Upper lobe of left lung (tissue), 6 donors: ENCODE data around the gene MOAP1. TPM values are rescaled to one million over a fixed set of nuclear protein-coding genes. Genes with fewer than 3 reads are reported as not detected.

Experiments
- ATAC-seq, 2 donors: fragments of 200-7000 bp; cut with Tn5 transposase; one replicate each; pipeline ENCODE4 v1.9.1; 2022; ENCODE audit warnings: mild to moderate bottlenecking in 2 of 2, moderate library complexity in 2 of 2; ENCODE audit not compliant: low FRiP score in 2 of 2
- DNase-seq, 2 donors: peaks; one replicate each; pipeline ENCODE4 v3.0.0-alpha.2; 2019 to 2020
- H3K27ac ChIP-seq, 4 donors: fragments of 200-600 bp; sonication (generic); one replicate each; pipeline ENCODE4 v1.5.1; 2016 to 2019
- H3K27me3 ChIP-seq, 4 donors: fragments of 200-600 bp; sonication (generic); one replicate each; pipeline ENCODE4 v1.5.1; 2017 to 2019
- H3K36me3 ChIP-seq, 4 donors: fragments of 200-600 bp; sonication (generic); one replicate each; pipeline ENCODE4 v1.5.1; 2016 to 2019
- H3K4me1 ChIP-seq, 4 donors: fragments of 200-600 bp; sonication (generic); one replicate each; pipeline ENCODE4 v1.5.1; 2018 to 2019
- H3K4me3 ChIP-seq, 4 donors: fragments of 200-600 bp; sonication (generic); one replicate each; pipeline ENCODE4 v1.5.1; 2017 to 2019; ENCODE audit warnings: mild to moderate bottlenecking in 2 of 4, moderate library complexity in 1 of 4
- H3K9me3 ChIP-seq, 4 donors: fragments of 200-600 bp; sonication (generic); one replicate each; pipeline ENCODE4 v1.5.1; 2018 to 2019
- CTCF ChIP-seq, 6 experiments: fragments of 450-650 bp in 4 of 6; fragments of 200-600 bp in 2 of 6; sonication (generic) in 2 of 6; IDR thresholded peaks; one replicate each; pipeline ENCODE4 v1.5.1; 2016 to 2019; ENCODE audit warnings: antibody characterized with exemption in 6 of 6
- EP300 ChIP-seq, 4 donors: sonication (generic); formaldehyde crosslinking; IDR thresholded peaks; one replicate each; pipeline ENCODE4 v1.5.1; 2017; ENCODE audit warnings: antibody characterized with exemption in 4 of 4, control low read depth in 2 of 4
- POLR2A ChIP-seq, 4 donors: fragments of 450-650 bp; IDR thresholded peaks; one replicate each; pipeline ENCODE4 v1.5.1; 2016 to 2017; ENCODE audit warnings: antibody characterized with exemption in 4 of 4, mild to moderate bottlenecking in 2 of 4
- POLR2AphosphoS5 ChIP-seq, 2 donors: sonication (generic); formaldehyde crosslinking; IDR thresholded peaks; one replicate each; pipeline ENCODE4 v1.5.1; 2017; ENCODE audit warnings: antibody characterized with exemption in 2 of 2
- WGBS, 2 donors: methylation state at CpG; one replicate each; pipeline ENCODE4 v1.1.5; 2017 to 2018; 5-methylcytosine and 5-hydroxymethylcytosine counted together
- total RNA-seq, 6 donors: library from RNA; depleted of rRNA in 4 of 6; stranded (reverse); fragments of >200 nt in 4 of 6; gene quantifications; one replicate each; pipeline versions ENCODE4 v1.1.0 to v1.2.1, GENCODE V29; 2016 to 2021
- donor health status: DM: no; HTN: no; CAD: no; lungs with moderate emphysema.
- donor health status: DM: no; HTN: yes; CAD: no; lungs with severe emphysema.

Gene MOAP1
- total RNA-seq, 6 donors from 2014 or later = 14.7 to 43.8 (median 36.4) TPM

GRCh38 chr14:93133464-93133863, 51.2 kb downstream of the MOAP1 start:
- Histone ChIP-seq H3K4me3 (no peak overlapping the region), H3K9me3 (no peaks in the 10 kb centered on the region), H3K27ac (peak overlapping the region in 2 of 4 donors; percentile 21 to 56), H3K27me3 (no peaks in the 10 kb centered on the region), H3K36me3 (no peaks in the 10 kb centered on the region), H3K4me1 (peaks cover 7 to 27% (median 16%) of the 10 kb centered on the region in 4 donors)
- TF ChIP-seq EP300 (IDR thresholded peaks at IDR 0.05) (no peak), POLR2A (IDR thresholded peaks at IDR 0.05) (no peak), CTCF (IDR thresholded peaks at IDR 0.05) (no peak), POLR2AphosphoS5 (IDR thresholded peaks at IDR 0.05) (peak; percentile 37)
- DNase-seq (peak in 1 of 2 donors; percentile 56), ATAC-seq (peak in 1 of 2 donors; percentile 68)
- WGBS, 2 donors = 38 to 48% methylated on average over 8 of the region's 8 CpGs

- Histone ChIP-seq H3K36me3 (no peaks in the 10 kb centered on the region), H3K27ac (peak overlapping the region in 2 of 4 donors; percentile 15 to 56), H3K4me3 (no peak overlapping the region), H3K9me3 (no peaks in the 10 kb centered on the region), H3K4me1 (peaks cover 7 to 26% (median 12%) of the 10 kb centered on the region in 4 donors), H3K27me3 (no peaks in the 10 kb centered on the region)
- DNase-seq (peak in 1 of 2 donors; percentile 39), ATAC-seq (peak; percentile 60 to 75)
- no peak for TF ChIP-seq EP300 (IDR thresholded peaks at IDR 0.05)
- peak in 2 of 6 experiments; percentile 35 to 39 for TF ChIP-seq CTCF (IDR thresholded peaks at IDR 0.05)
- 61 to 70% methylated on average over 8 of the region's 8 CpGs for WGBS, 2 donors
Observed at GRCh38 chr14:93132472-93133065, 52.1 kb downstream of the MOAP1 start.

Other genes with a start within 250 kb of the MOAP1 start
- 100 to 1,000 TPM in 3 of 6 donors, 10 to 100 TPM in 3; 41.9 to 128 (median 86.1) TPM for gene ITPK1, start 69.0 kb downstream of the MOAP1 start, total RNA-seq
- 10 to 100 TPM in 4 of 6 donors, 1 to 10 TPM in 2; 2.6 to 32.1 (median 18.0) TPM for gene LYSET, start 420 bp upstream of the MOAP1 start, total RNA-seq
- gene GON7, start 22.2 kb upstream of the MOAP1 start, total RNA-seq = 10 to 100 TPM in 5 of 6 donors, 1 to 10 TPM in 1; 7.5 to 31.1 (median 14.7) TPM
- 10 to 100 TPM in 5 of 6 donors, 1 to 10 TPM in 1; 9.3 to 23.3 (median 21.1) TPM for gene UBR7, start 22.4 kb upstream of the MOAP1 start, total RNA-seq
- gene BTBD7, start 148.1 kb upstream of the MOAP1 start, total RNA-seq = 10 to 100 TPM; 15.1 to 46.1 (median 36.9) TPM
- gene COX8C, start 162.3 kb upstream of the MOAP1 start, total RNA-seq = not detected
- 1 to 10 TPM in 1 of 6 donors, under 1 TPM in 5; 0.09 to 1.0 (median 0.14) TPM for gene UNC79, start 246.0 kb upstream of the MOAP1 start, total RNA-seq